Spleen (tissue), 11 donors: ENCODE measurements around the gene SESTD1. TPM values are rescaled to one million over a fixed set of nuclear protein-coding genes. Genes with fewer than 3 reads are reported as not detected.
"Not testable (repeated sequence)": the region's sequence is repeated elsewhere in the genome, so short reads cannot be mapped to it uniquely, and the experiment has no call there.

ENCODE experiments used
- DNase-seq: peaks from one replicate; pipeline ENCODE4 v3.0.0-alpha.2; 2020
- H3K27ac ChIP-seq, 8 donors: fragments of 200-600 bp; sonication (generic) in 7 of 8; 1 replicate in 4 of 8; 2 replicates in 4 of 8; pipeline versions ENCODE4 v1.5.0 to v1.8.0; 2016 to 2021; ENCODE audit warnings: inconsistent platforms in 4 of 8, mild to moderate bottlenecking in 4 of 8, moderate library complexity in 1 of 8
- H3K27me3 ChIP-seq, 7 donors: fragments of 200-600 bp; sonication (generic) in 6 of 7; replicated peaks in 1 of 7; 1 replicate in 4 of 7; 2 replicates in 3 of 7; pipeline versions ENCODE4 v1.5.0 to v1.8.0; 2016 to 2021; ENCODE audit warnings: inconsistent platforms in 3 of 7, mild to moderate bottlenecking in 1 of 7
- H3K36me3 ChIP-seq, 6 donors: fragments of 200-600 bp; sonication (generic) in 5 of 6; 1 replicate in 4 of 6; 2 replicates in 2 of 6; pipeline versions ENCODE4 v1.5.0 to v1.8.0; 2016 to 2021; ENCODE audit warnings: inconsistent platforms in 2 of 6
- H3K4me1 ChIP-seq, 6 donors: fragments of 200-600 bp; sonication (generic) in 5 of 6; 1 replicate in 3 of 6; 2 replicates in 3 of 6; pipeline versions ENCODE4 v1.5.0 to v1.8.0; 2016 to 2021; ENCODE audit warnings: inconsistent platforms in 3 of 6
- H3K4me3 ChIP-seq, 8 donors: fragments of 200-600 bp; sonication (generic) in 7 of 8; 1 replicate in 4 of 8; 2 replicates in 4 of 8; pipeline versions ENCODE4 v1.5.0 to v1.8.0; 2016 to 2021; ENCODE audit warnings: inconsistent platforms in 4 of 8, mild to moderate bottlenecking in 4 of 8, moderate library complexity in 2 of 8
- H3K9me3 ChIP-seq, 8 donors: fragments of 200-600 bp; sonication (generic) in 7 of 8; 1 replicate in 4 of 8; 2 replicates in 4 of 8; pipeline versions ENCODE4 v1.5.0 to v1.8.0; 2016 to 2021; ENCODE audit warnings: inconsistent platforms in 4 of 8
- POLR2A ChIP-seq, 3 donors: fragments of 450-650 bp; IDR thresholded peaks; one replicate each; pipeline ENCODE4 v1.5.1; 2017; ENCODE audit warnings: antibody characterized with exemption in 3 of 3, mild to moderate bottlenecking in 1 of 3
- POLR2AphosphoS5 ChIP-seq, 3 donors: sonication (generic); formaldehyde crosslinking; IDR thresholded peaks; one replicate each; pipeline ENCODE4 v1.5.1; 2017; ENCODE audit warnings: antibody characterized with exemption in 3 of 3
- WGBS, 5 donors: extraction: QIAGEN DNeasy Blood & Tissue Kit in 3 of 5; methylation state at CpG; one replicate each; pipeline versions ENCODE4 v1.1.5 to v1.1.7; 2013 to 2018; 5-methylcytosine and 5-hydroxymethylcytosine counted together
- intact Hi-C: fragments of 100-400 bp; cut with DNase I; formaldehyde crosslinking; loops from one replicate; pipeline ENCODE4 v1.15.0; 2023; ENCODE audit warnings: low total_unique reads
- polyA plus RNA-seq, 3 donors: library from polyadenylated mRNA; stranded (reverse); fragments of 200-250 nt; gene quantifications; one replicate each; pipeline ENCODE4 v1.2.1, GENCODE V29; 2013
- total RNA-seq, 7 donors: library from RNA; depleted of rRNA in 3 of 7; stranded (reverse); fragments of >200 nt in 3 of 7; fragmentation: NEBNext Ultra II Directional in 4 of 7; extraction: Animal tissue kit (Norgen Biotek cat#: 25700) in 4 of 7; gene quantifications; one replicate each; pipeline versions ENCODE4 v1.1.0 to v1.2.1, GENCODE V29; 2016 to 2021
- TF ChIP-seq, protein P1 (sequence below), 11 experiments: fragments of 200-600 bp in 7 of 11; fragments of 450-650 bp in 4 of 11; sonication (generic) in 4 of 11; IDR thresholded peaks in 8 of 11; conservative IDR thresholded peaks in 3 of 11; 1 replicate in 7 of 11; 2 replicates in 4 of 11; pipeline versions ENCODE4 v1.4.0 to v1.8.0; 2016 to 2021; ENCODE audit warnings: antibody characterized with exemption in 11 of 11, inconsistent platforms in 4 of 11, mild to moderate bottlenecking in 1 of 11
- donor health status: healthy with polysubstance abuse.
- donor health status: DM: no; HTN: no; CAD: no; lungs with moderate emphysema.
- donor health status: DM: no; HTN: no; CAD: no.
- donor health status: Bipolar disorder and iron deficiency.
- donor health status: healthy.
- donor health status: DM: no; HTN: no; CAD: no.
- donor health status: DM: yes; HTN: yes; CAD: no.

SESTD1 gene
- total and polyA plus RNA-seq, 10 donors: 5.5 to 51.7 (median 24.1) TPM

DNA sequence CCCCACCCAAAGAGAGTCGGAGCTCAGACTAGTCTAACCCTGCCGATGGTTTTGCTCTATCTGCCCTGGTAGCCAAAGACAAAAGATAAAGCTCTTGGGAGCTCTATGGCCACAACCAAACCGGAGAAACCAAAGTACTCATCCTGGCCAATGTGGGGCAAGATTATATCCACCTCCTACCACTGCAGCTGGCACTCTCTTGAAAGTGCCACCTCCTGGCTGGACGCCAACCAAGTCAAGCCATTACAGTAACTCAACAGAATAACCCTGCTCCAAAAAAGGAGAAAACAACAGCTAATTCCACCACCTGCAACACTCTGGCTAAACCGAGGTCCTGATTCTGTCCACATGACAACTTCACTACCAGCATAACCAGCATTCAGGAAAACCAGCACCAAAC is 57.6 kb downstream of the SESTD1 start:
- H3K36me3 ChIP-seq: peaks cover 0 to 11% (median 0%) of the 10 kb centered on the region in 6 donors
- H3K9me3 ChIP-seq: peaks cover 0 to 78% (median 34%) of the 10 kb centered on the region in 8 donors
- H3K4me3 ChIP-seq: no peak overlapping the region
- no peaks in the 10 kb centered on the region for H3K4me1 ChIP-seq
- 89 to 99% (median 93%) methylated on average over 5 of the region's 5 CpGs; no CpG with 5 or more reads in 2 of the 5 donors for WGBS, 5 donors
- no peak overlapping the region for H3K27ac ChIP-seq
- intact Hi-C loops: no loop called here
- TF ChIP-seq POLR2A (IDR thresholded peaks at IDR 0.05): no peak
- TF ChIP-seq POLR2AphosphoS5 (IDR thresholded peaks at IDR 0.05): no peak
- TF ChIP-seq, protein P1, sequence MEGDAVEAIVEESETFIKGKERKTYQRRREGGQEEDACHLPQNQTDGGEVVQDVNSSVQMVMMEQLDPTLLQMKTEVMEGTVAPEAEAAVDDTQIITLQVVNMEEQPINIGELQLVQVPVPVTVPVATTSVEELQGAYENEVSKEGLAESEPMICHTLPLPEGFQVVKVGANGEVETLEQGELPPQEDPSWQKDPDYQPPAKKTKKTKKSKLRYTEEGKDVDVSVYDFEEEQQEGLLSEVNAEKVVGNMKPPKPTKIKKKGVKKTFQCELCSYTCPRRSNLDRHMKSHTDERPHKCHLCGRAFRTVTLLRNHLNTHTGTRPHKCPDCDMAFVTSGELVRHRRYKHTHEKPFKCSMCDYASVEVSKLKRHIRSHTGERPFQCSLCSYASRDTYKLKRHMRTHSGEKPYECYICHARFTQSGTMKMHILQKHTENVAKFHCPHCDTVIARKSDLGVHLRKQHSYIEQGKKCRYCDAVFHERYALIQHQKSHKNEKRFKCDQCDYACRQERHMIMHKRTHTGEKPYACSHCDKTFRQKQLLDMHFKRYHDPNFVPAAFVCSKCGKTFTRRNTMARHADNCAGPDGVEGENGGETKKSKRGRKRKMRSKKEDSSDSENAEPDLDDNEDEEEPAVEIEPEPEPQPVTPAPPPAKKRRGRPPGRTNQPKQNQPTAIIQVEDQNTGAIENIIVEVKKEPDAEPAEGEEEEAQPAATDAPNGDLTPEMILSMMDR (IDR thresholded peaks at IDR 0.05 in 8 of 11, conservative IDR thresholded peaks at IDR 0.05 in 3 of 11): no peak
- no peaks in the 10 kb centered on the region for H3K27me3 ChIP-seq
- no peak for DNase-seq

DNA sequence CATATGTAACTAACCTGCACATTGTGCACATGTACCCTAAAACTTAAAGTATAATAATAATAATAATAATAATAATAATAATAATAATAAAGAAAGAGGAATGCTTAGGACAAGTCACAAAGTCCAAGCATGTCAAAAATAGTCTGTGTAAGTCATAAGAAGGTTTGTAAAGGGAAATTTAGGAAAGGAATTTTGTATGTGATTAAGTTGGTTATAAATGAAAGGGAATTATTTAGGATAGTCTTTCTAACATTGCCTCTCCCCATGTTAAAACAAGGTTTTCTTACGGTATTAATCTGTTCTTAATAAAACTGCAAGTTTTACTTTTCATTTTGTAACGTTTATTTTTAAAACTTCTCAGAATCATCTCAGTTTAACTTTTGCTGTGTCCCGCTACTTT is 62.8 kb downstream of the SESTD1 start:
- H3K36me3 ChIP-seq: peaks cover 0 to 11% (median 0%) of the 10 kb centered on the region in 6 donors
- TF ChIP-seq POLR2A (IDR thresholded peaks at IDR 0.05) (no peak), POLR2AphosphoS5 (IDR thresholded peaks at IDR 0.05) (no peak)
- TF ChIP-seq, protein P1 (IDR thresholded peaks at IDR 0.05 in 8 of 11, conservative IDR thresholded peaks at IDR 0.05 in 3 of 11): no peak
- intact Hi-C loops: no loop called here
- no peak overlapping the region for H3K4me3 ChIP-seq
- no peak overlapping the region for H3K27ac ChIP-seq
- 95 to 98% (median 96%) methylated on average over 3 of the region's 3 CpGs; no CpG with 5 or more reads in 2 of the 5 donors for WGBS, 5 donors
- H3K4me1 ChIP-seq: no peaks in the 10 kb centered on the region
- no peaks in the 10 kb centered on the region for H3K27me3 ChIP-seq
- no peak for DNase-seq
- H3K9me3 ChIP-seq: peaks cover 0 to 57% (median 23%) of the 10 kb centered on the region in 8 donors

DNA sequence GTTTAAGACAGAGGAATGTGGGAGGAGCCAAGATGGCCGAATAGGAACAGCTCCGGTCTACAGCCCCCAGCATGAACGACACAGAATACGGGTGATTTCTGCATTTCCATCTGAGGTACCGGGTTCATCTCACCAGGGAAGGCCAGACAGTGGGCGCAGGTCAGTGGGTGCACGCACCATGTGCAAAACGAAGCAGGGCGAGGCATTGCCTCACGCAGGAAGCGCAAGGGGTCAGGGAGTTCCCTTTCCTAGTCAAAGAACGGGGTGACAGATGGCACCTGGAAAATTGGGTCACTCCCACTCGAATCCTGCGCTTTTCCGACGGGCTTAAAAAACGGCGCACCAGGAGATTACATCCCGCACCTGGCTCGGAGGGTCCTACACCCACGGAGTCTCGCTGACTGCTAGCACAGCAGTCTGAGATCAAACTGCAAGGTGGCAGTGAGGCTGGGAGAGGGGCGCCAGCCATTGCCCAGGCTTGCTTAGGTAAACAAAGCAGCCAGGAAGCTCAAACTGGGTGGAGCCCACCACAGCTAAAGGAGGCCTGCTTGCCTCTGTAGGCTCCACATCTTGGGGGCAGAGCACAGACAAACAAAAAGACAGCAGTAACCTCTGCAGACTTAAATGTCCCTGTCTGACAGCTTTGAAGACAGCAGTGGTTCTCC is 68.6 kb downstream of the SESTD1 start:
- H3K36me3 ChIP-seq, intact Hi-C loops, DNase-seq, H3K27me3 ChIP-seq, H3K4me3 ChIP-seq, H3K27ac ChIP-seq: not testable (repeated sequence)
- Histone ChIP-seq H3K9me3 (peaks cover 0 to 44% (median 9%) of the 10 kb centered on the region in 8 donors), H3K4me1 (peaks cover 0 to 18% (median 0%) of the 10 kb centered on the region in 6 donors)
- WGBS, 5 donors: 87 to 96% (median 90%) methylated on average over 23 of the region's 23 CpGs

DNA sequence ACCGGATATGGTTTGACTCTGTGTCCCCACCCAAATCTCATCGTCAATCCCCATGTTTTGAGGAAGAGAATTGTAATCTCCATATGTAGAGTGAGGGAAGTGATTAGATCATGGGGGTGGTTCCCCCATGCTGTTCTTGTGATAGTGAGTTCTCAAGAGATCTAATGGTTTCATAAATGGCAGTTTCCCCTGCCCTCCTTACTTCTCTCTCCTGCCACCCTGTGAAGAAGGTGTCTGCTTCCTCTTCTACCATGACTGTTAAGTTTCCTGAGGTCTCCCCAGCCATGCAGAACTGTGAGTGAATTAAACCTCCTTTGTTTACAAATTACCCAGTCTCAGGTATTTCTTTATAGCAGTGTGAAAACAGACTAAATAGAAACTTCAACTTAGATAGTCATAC is 69.5 kb downstream of the SESTD1 start:
- intact Hi-C loops: no loop called here
- no peaks in the 10 kb centered on the region for H3K27me3 ChIP-seq
- H3K27ac ChIP-seq: peak overlapping the region in 2 of 8 donors; percentile 40 to 59
- WGBS, 5 donors: 79 to 93% (median 87%) methylated on average over 2 of the region's 2 CpGs
- peaks cover 0 to 18% (median 0%) of the 10 kb centered on the region in 6 donors for H3K4me1 ChIP-seq
- H3K4me3 ChIP-seq: no peak overlapping the region
- H3K36me3 ChIP-seq: peaks cover 0 to 14% (median under 1%) of the 10 kb centered on the region in 6 donors
- no peak for DNase-seq
- H3K9me3 ChIP-seq: peaks cover 0 to 49% (median 15%) of the 10 kb centered on the region in 8 donors
- TF ChIP-seq, protein P1 (IDR thresholded peaks at IDR 0.05 in 8 of 11, conservative IDR thresholded peaks at IDR 0.05 in 3 of 11): no peak
- TF ChIP-seq POLR2AphosphoS5 (IDR thresholded peaks at IDR 0.05) (no peak), POLR2A (IDR thresholded peaks at IDR 0.05) (no peak)
